Tibial nerve (tissue), 4 donors: Measurements from ENCODE around the gene FSTL4. TPM values are rescaled to one million over a fixed set of nuclear protein-coding genes. Genes with fewer than 3 reads are reported as not detected.

ENCODE experiments used
- DNase-seq, 2 donors: peaks; one replicate each; pipeline ENCODE4 v3.0.0-alpha.2; 2019; ENCODE audit warnings: low spot score in 2 of 2
- H3K27ac ChIP-seq, 4 donors: fragments of 200-600 bp; sonication (generic) in 3 of 4; one replicate each; pipeline ENCODE4 v1.5.1; 2017 to 2019; ENCODE audit warnings: mild to moderate bottlenecking in 1 of 4
- H3K27me3 ChIP-seq, 2 donors: fragments of 200-600 bp; sonication (generic) in 1 of 2; one replicate each; pipeline versions ENCODE4 v1.5.1 to v1.6.0; 2017 to 2019
- H3K36me3 ChIP-seq, 3 donors: fragments of 200-600 bp; sonication (generic); one replicate each; pipeline ENCODE4 v1.5.1; 2018 to 2019
- H3K4me1 ChIP-seq, 4 donors: fragments of 200-600 bp; sonication (generic) in 3 of 4; one replicate each; pipeline ENCODE4 v1.5.1; 2017 to 2019
- H3K4me3 ChIP-seq, 4 donors: fragments of 200-600 bp; sonication (generic) in 3 of 4; one replicate each; pipeline ENCODE4 v1.5.1; 2017 to 2019; ENCODE audit warnings: mild to moderate bottlenecking in 1 of 4, moderate library complexity in 1 of 4
- H3K9me3 ChIP-seq, 4 donors: fragments of 200-600 bp; sonication (generic) in 3 of 4; one replicate each; pipeline ENCODE4 v1.5.1; 2017 to 2019
- EP300 ChIP-seq, 2 donors: sonication (generic); formaldehyde crosslinking; IDR thresholded peaks; one replicate each; pipeline ENCODE4 v1.6.1; 2017; ENCODE audit warnings: antibody characterized with exemption in 2 of 2, mild to moderate bottlenecking in 1 of 2
- POLR2A ChIP-seq, 2 donors: fragments of 450-650 bp; IDR thresholded peaks; one replicate each; pipeline ENCODE4 v1.6.1; 2017; ENCODE audit warnings: antibody characterized with exemption in 2 of 2, mild to moderate bottlenecking in 2 of 2, moderate library complexity in 2 of 2
- WGBS, 2 donors: methylation state at CpG; one replicate each; pipeline ENCODE4 v1.1.5; 2018; 5-methylcytosine and 5-hydroxymethylcytosine counted together
- total RNA-seq, 4 donors: library from RNA; depleted of rRNA; stranded (reverse); fragments of >200 nt; gene quantifications; one replicate each; pipeline ENCODE4 v1.1.0, GENCODE V29; 2016
- TF ChIP-seq, protein P1 (sequence below), 5 experiments: fragments of 200-600 bp in 3 of 5; fragments of 450-650 bp in 2 of 5; sonication (generic) in 3 of 5; IDR thresholded peaks; one replicate each; pipeline ENCODE4 v1.5.1; 2016 to 2019; ENCODE audit warnings: antibody characterized with exemption in 5 of 5, mild to moderate bottlenecking in 3 of 5, moderate library complexity in 2 of 5

The FSTL4 gene
- total RNA-seq, 4 donors from 2014 or later: 0.22 TPM; not detected in 3

DNA sequence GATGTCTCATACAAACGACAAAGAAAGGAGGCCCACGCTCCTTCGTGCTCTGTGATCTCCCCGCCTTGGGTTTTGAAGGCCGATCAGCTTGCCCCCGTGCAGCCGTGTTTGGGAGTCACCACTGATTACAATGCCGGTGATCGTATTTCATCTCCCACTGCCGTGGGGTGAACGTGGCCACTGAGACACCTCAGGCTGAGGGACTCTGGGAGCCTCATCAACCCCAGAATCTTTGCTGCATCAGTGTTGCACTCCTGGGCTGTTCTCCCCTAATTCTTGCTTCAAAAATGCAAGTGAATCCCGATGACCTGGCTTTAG lies 366.3 kb downstream of the FSTL4 start:
- no peak for DNase-seq
- no peaks in the 10 kb centered on the region for H3K36me3 ChIP-seq
- H3K27me3 ChIP-seq: no peaks in the 10 kb centered on the region
- no peaks in the 10 kb centered on the region for H3K4me1 ChIP-seq
- TF ChIP-seq POLR2A (IDR thresholded peaks at IDR 0.05) (no peak), EP300 (IDR thresholded peaks at IDR 0.05) (no peak)
- TF ChIP-seq, protein P1, sequence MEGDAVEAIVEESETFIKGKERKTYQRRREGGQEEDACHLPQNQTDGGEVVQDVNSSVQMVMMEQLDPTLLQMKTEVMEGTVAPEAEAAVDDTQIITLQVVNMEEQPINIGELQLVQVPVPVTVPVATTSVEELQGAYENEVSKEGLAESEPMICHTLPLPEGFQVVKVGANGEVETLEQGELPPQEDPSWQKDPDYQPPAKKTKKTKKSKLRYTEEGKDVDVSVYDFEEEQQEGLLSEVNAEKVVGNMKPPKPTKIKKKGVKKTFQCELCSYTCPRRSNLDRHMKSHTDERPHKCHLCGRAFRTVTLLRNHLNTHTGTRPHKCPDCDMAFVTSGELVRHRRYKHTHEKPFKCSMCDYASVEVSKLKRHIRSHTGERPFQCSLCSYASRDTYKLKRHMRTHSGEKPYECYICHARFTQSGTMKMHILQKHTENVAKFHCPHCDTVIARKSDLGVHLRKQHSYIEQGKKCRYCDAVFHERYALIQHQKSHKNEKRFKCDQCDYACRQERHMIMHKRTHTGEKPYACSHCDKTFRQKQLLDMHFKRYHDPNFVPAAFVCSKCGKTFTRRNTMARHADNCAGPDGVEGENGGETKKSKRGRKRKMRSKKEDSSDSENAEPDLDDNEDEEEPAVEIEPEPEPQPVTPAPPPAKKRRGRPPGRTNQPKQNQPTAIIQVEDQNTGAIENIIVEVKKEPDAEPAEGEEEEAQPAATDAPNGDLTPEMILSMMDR (IDR thresholded peaks at IDR 0.05): no peak
- no peak overlapping the region for H3K27ac ChIP-seq
- WGBS, 2 donors: 50 to 53% methylated on average over 12 of the region's 12 CpGs
- no peak overlapping the region for H3K4me3 ChIP-seq
- H3K9me3 ChIP-seq: no peaks in the 10 kb centered on the region

DNA sequence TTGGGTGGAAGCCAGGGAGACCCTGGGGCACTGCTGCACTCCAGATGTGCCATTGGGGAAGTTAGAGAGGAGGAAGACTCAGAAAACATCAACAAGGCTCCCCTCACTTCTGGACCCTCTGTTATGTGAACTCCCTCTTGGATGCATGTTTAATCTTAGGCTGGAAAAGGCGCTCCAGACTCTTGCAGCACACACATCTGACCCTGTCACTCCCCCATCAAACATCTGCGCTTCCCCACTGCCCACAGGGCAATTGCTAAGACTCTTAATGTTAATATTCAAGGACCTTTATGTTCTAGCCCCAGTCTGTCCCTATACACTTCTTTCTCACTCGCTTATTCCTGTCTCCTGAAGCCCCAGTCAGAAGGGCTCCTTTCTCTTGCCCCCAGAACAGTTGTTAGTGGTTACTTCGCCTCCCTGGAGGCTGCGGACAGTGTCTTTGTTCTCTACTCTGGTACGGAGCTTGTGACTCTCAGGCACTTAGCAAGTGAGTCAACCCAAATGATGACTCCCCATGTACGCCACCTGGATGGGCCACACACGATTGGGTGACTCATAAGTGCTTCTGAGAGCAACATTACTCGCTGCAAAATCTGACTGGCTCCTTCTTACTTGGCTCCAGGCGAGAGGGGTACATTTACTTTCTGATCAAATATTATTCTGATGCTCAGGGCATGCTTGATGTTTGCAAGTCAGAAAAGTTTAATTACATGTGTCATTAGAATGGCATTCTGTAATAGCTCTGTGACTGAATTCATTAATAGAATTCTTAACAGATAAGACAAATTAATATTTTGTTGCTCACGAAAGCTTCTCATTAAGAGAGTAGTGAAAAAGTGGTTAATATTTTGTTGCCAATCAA lies 366.9 kb downstream of the FSTL4 start:
- WGBS, 2 donors: 58 to 66% methylated on average over 11 of the region's 11 CpGs
- Histone ChIP-seq H3K4me3 (no peak overlapping the region), H3K9me3 (no peaks in the 10 kb centered on the region), H3K27me3 (no peaks in the 10 kb centered on the region), H3K36me3 (no peaks in the 10 kb centered on the region), H3K27ac (no peak overlapping the region), H3K4me1 (no peaks in the 10 kb centered on the region)
- peak in 1 of 2 donors; percentile 45 for DNase-seq
- TF ChIP-seq, protein P1 (IDR thresholded peaks at IDR 0.05): no peak
- TF ChIP-seq EP300 (IDR thresholded peaks at IDR 0.05): peak in 1 of 2 donors; percentile 12

DNA sequence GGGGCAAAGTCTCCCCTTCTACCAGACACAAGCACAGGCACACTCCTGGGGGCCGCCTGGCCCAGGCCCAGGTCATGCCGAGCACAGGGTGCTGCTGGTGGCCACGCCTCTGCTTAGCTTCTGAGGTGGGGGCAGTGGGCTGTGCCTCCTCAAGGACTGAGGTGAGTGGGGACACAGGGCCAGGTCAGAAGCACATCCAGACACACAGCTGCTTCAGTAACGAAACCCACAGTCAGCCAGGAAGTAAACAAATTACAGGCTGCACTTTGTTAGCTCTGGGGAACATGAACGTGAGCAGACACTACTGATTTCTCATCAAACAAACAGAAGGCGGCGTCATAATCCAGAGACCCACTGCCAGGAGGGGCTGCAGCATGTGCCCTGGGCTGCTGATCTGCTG lies 368.1 kb downstream of the FSTL4 start:
- no peak for DNase-seq
- TF ChIP-seq POLR2A (IDR thresholded peaks at IDR 0.05) (no peak), EP300 (IDR thresholded peaks at IDR 0.05) (no peak)
- TF ChIP-seq, protein P1 (IDR thresholded peaks at IDR 0.05): no peak
- 65 to 74% methylated on average over 7 of the region's 7 CpGs for WGBS, 2 donors
- H3K9me3 ChIP-seq: no peaks in the 10 kb centered on the region
- H3K36me3 ChIP-seq: no peaks in the 10 kb centered on the region
- no peaks in the 10 kb centered on the region for H3K4me1 ChIP-seq
- H3K4me3 ChIP-seq: no peak overlapping the region
- no peak overlapping the region for H3K27ac ChIP-seq
- no peaks in the 10 kb centered on the region for H3K27me3 ChIP-seq

DNA sequence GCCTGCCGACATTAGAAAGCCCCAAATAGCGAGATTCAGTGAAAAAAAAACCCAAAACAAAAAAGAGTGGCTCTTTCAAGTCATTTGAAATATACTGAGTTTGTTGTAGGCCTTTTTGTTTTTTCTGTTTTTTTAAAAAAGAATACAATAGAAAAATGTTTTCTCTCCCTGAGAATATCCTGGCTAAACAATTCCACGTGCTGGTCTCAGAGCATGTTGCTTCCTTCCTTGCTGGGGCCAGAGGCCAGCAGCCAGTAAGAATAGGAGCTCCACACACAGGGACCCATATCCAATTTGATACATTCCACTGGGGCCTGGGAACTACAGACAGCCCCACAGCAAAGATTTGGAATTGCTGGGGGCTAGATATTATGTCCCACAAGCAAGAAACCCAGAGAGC lies 369.1 kb downstream of the FSTL4 start:
- TF ChIP-seq, protein P1 (IDR thresholded peaks at IDR 0.05): no peak
- no peak for TF ChIP-seq POLR2A (IDR thresholded peaks at IDR 0.05)
- no peak for TF ChIP-seq EP300 (IDR thresholded peaks at IDR 0.05)
- Histone ChIP-seq H3K4me3 (no peak overlapping the region), H3K36me3 (no peaks in the 10 kb centered on the region), H3K4me1 (no peaks in the 10 kb centered on the region), H3K27me3 (no peaks in the 10 kb centered on the region), H3K27ac (no peak overlapping the region), H3K9me3 (no peaks in the 10 kb centered on the region)
- 70 to 80% methylated on average over 3 of the region's 3 CpGs for WGBS, 2 donors
- DNase-seq: no peak

DNA sequence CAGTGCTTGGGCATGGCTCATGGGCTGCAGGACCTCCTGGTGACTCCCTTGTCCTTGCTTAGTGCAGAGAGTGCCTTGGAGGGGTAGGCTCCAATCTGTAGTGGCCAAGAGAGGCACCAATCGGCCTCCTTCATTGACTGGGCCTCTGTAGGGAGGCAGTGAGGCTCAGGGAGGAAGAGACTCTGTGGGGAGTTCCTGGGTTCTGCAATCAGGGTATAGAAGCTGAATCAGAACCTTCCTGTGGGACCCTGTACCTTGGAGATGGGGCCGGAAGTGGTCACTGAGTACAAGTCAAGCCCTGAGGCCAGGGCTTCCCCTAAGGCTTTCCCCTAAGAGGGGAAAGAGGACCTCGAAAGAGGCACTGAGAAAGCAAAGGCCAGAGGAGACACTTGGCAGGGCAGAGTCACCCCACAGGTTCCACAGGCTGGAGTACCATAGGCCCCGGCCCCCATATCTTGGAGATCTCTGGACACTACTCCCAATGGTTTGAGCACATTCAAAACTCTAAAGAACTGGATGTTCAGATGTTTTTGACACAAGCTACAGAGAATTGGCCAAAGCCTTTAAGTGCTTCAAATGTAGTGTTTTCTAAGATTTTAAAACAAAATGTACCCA lies 370.0 kb downstream of the FSTL4 start:
- WGBS, 2 donors: 90 to 93% methylated on average over 4 of the region's 4 CpGs
- H3K4me1 ChIP-seq: no peaks in the 10 kb centered on the region
- H3K27ac ChIP-seq: no peak overlapping the region
- H3K4me3 ChIP-seq: no peak overlapping the region
- H3K36me3 ChIP-seq: no peaks in the 10 kb centered on the region
- no peaks in the 10 kb centered on the region for H3K9me3 ChIP-seq
- TF ChIP-seq, protein P1 (IDR thresholded peaks at IDR 0.05): no peak
- TF ChIP-seq EP300 (IDR thresholded peaks at IDR 0.05) (no peak), POLR2A (IDR thresholded peaks at IDR 0.05) (no peak)
- no peaks in the 10 kb centered on the region for H3K27me3 ChIP-seq
- no peak for DNase-seq
